Dendritic cell treated with granulocyte-macrophage colony-stimulating factor and Interleukin-4, amounts not matched to agents 40 ng/mL and 50 ng/mL, for 4 days (primary cell): ENCODE data around the gene PYY.
A peak's percentile ranks its signal among the peaks of the same experiment; 100 is the strongest.

ENCODE experiments used
- H3K27ac Mint-ChIP-seq: one replicate; pipeline ENCODE4 v1.8.0; 2022; ENCODE audit warnings: mild to moderate bottlenecking, mixed read lengths
- H3K27me3 Mint-ChIP-seq: one replicate; pipeline ENCODE4 v1.8.0; 2022; ENCODE audit warnings: mild to moderate bottlenecking, mixed read lengths
- H3K36me3 Mint-ChIP-seq: one replicate; pipeline ENCODE4 v1.8.0; 2022; ENCODE audit warnings: low read depth, mixed read lengths
- H3K4me1 Mint-ChIP-seq: one replicate; pipeline ENCODE4 v1.8.0; 2022; ENCODE audit warnings: low read depth, mixed read lengths
- H3K4me3 Mint-ChIP-seq: one replicate; pipeline ENCODE4 v1.8.0; 2022; ENCODE audit warnings: mild to moderate bottlenecking, moderate library complexity, mixed read lengths
- H3K9me3 Mint-ChIP-seq: one replicate; pipeline ENCODE4 v1.8.0; 2022; ENCODE audit warnings: mixed read lengths
- intact Hi-C: fragments of 100-400 bp; cut with micrococcal nuclease; formaldehyde crosslinking; loops from one replicate; pipeline ENCODE4 v1.15.0; 2022

The PYY gene

GRCh38 chr17:43907998-43908721, 45.6 kb downstream of the PYY start:
- peaks cover 26% of the 10 kb centered on the region for H3K4me1 Mint-ChIP-seq
- peaks cover 60% of the 10 kb centered on the region for H3K27me3 Mint-ChIP-seq
- H3K9me3 Mint-ChIP-seq, result no peaks in the 10 kb centered on the region
- H3K36me3 Mint-ChIP-seq, result no peaks in the 10 kb centered on the region
- no peak overlapping the region for H3K27ac Mint-ChIP-seq
- intact Hi-C loops, result no loop called here
- H3K4me3 Mint-ChIP-seq, result no peak overlapping the region

- Mint-ChIP-seq H3K4me1 (peaks cover 26% of the 10 kb centered on the region), H3K36me3 (no peaks in the 10 kb centered on the region), H3K27me3 (peaks cover 60% of the 10 kb centered on the region), H3K4me3 (peak within 1 kb of the TSS; percentile 23), H3K9me3 (no peaks in the 10 kb centered on the region), H3K27ac (no peak within 1 kb of the TSS)
- intact Hi-C loops, result no loop called here
Observed at GRCh38 chr17:43907425-43907981, 46.2 kb downstream of the PYY start, which contains the start of gene MPP2. TSS of gene MPP2 (minus strand) at chr17:43907536. CDS start at chr17:43904460, 3,076 bp downstream.

- Mint-ChIP-seq H3K4me1 (peaks cover 26% of the 10 kb centered on the region), H3K4me3 (peak overlapping the region; percentile 23), H3K36me3 (no peaks in the 10 kb centered on the region), H3K27ac (no peak overlapping the region), H3K9me3 (no peaks in the 10 kb centered on the region), H3K27me3 (peaks cover 63% of the 10 kb centered on the region)
- intact Hi-C loops, result no loop called here
Observed at GRCh38 chr17:43906951-43907424, 46.8 kb downstream of the PYY start.

- peaks cover 69% of the 10 kb centered on the region for H3K27me3 Mint-ChIP-seq
- intact Hi-C loops, result no loop called here
- no peak overlapping the region for H3K27ac Mint-ChIP-seq
- no peaks in the 10 kb centered on the region for H3K36me3 Mint-ChIP-seq
- H3K9me3 Mint-ChIP-seq, result no peaks in the 10 kb centered on the region
- H3K4me1 Mint-ChIP-seq, result peaks cover 28% of the 10 kb centered on the region
- H3K4me3 Mint-ChIP-seq, result no peak overlapping the region
Observed at GRCh38 chr17:43905985-43906852, 47.5 kb downstream of the PYY start.

- peaks cover 76% of the 10 kb centered on the region for H3K27me3 Mint-ChIP-seq
- intact Hi-C loops, result no loop called here
- H3K9me3 Mint-ChIP-seq, result no peaks in the 10 kb centered on the region
- no peak overlapping the region for H3K27ac Mint-ChIP-seq
- peaks cover 36% of the 10 kb centered on the region for H3K4me1 Mint-ChIP-seq
- H3K36me3 Mint-ChIP-seq, result no peaks in the 10 kb centered on the region
- H3K4me3 Mint-ChIP-seq, result no peak overlapping the region
Observed at GRCh38 chr17:43905400-43905984, 48.2 kb downstream of the PYY start.
